Pancreas (tissue), 10 donors: ENCODE data around the gene GATA6. TPM values are rescaled to one million over a fixed set of nuclear protein-coding genes. Genes with fewer than 3 reads are reported as not detected.
A peak's percentile ranks its signal among the peaks of the same experiment; 100 is the strongest.

Experiments used
- ATAC-seq, 4 donors: fragments of 200-7000 bp; cut with Tn5 transposase; one replicate each; pipeline versions ENCODE4 v1.8.0 to v1.9.1; 2020; ENCODE audit warnings: mild to moderate bottlenecking in 4 of 4, moderate library complexity in 4 of 4
- DNase-seq, 6 donors: peaks; one replicate each; pipeline ENCODE4 v3.0.0-alpha.2; 2020
- FAIRE-seq: peaks from 2 replicates; lab custom pipeline; 2012; peaks lifted over from hg19 to GRCh38; lab: Jason Lieb, UNC
- H3K27ac ChIP-seq, 4 donors: fragments of 200-600 bp; sonication (generic); 1 replicate in 3 of 4; 2 replicates in 1 of 4; pipeline versions ENCODE4 v1.5.0 to v1.8.0; 2020
- H3K27me3 ChIP-seq, 4 donors: fragments of 200-600 bp; one replicate each; pipeline ENCODE4 v1.8.0; 2021
- H3K36me3 ChIP-seq, 3 donors: fragments of 200-600 bp; sonication (generic) in 1 of 3; one replicate each; pipeline versions ENCODE4 v1.5.0 to v1.8.0; 2020 to 2021
- H3K4me1 ChIP-seq, 3 donors: fragments of 200-600 bp; one replicate each; pipeline ENCODE4 v1.8.0; 2021
- H3K4me3 ChIP-seq, 4 donors: fragments of 200-600 bp; sonication (generic) in 2 of 4; one replicate each; pipeline versions ENCODE4 v1.5.0 to v1.8.0; 2020 to 2021
- H3K9me3 ChIP-seq, 4 donors: fragments of 200-600 bp; one replicate each; pipeline ENCODE4 v1.8.0; 2021
- WGBS, 2 donors: extraction: QIAGEN DNeasy Blood & Tissue Kit; methylation state at CpG; one replicate each; pipeline ENCODE4 v1.1.7; 2013; 5-methylcytosine and 5-hydroxymethylcytosine counted together
- intact Hi-C, 3 donors: fragments of 100-400 bp; cut with DNase I; formaldehyde crosslinking; loops; one replicate each; pipeline versions ENCODE4 v1.11.1 to v1.14.2; 2022
- polyA plus RNA-seq, 2 donors: library from polyadenylated mRNA; stranded (reverse); fragments of 200-250 nt; gene quantifications; one replicate each; pipeline ENCODE4 v1.2.3, GENCODE V29; 2013
- total RNA-seq, 6 donors: library from RNA; stranded (reverse); fragmentation: NEBNext Ultra II Directional in 4 of 6; extraction: Animal tissue kit (Norgen Biotek cat#: 25700) in 4 of 6; gene quantifications; one replicate each; pipeline versions ENCODE4 v1.2.1 to v1.2.4, GENCODE V29; 2021 to 2023
- TF ChIP-seq, protein P1 (sequence below), 4 donors: fragments of 200-600 bp; sonication (generic) in 3 of 4; IDR thresholded peaks; one replicate each; pipeline versions ENCODE4 v1.5.0 to v1.8.0; 2021; ENCODE audit warnings: antibody characterized with exemption in 4 of 4
- donor health status: healthy with polysubstance abuse.
- donor health status: DM: no; HTN: no; CAD: no; lungs with moderate emphysema.
- donor health status: DM: no; HTN: no; CAD: no.
- donor health status: control.
- donor health status: control.
- donor health status: Bipolar disorder and iron deficiency.
- donor health status: DM: yes; HTN: yes; CAD: no.
- donor health status: DM: no; HTN: no; CAD: no.
- donor health status: DM: no; HTN: no; CAD: no.
- donor health status: DM: yes; HTN: yes; CAD: no.

Gene GATA6
- total and polyA plus RNA-seq, 8 donors: 15.4 to 36.4 (median 21.8) TPM

GRCh38 chr18:22177327-22177871 lies 8.0 kb downstream of the GATA6 start:
- TF ChIP-seq, protein P1, sequence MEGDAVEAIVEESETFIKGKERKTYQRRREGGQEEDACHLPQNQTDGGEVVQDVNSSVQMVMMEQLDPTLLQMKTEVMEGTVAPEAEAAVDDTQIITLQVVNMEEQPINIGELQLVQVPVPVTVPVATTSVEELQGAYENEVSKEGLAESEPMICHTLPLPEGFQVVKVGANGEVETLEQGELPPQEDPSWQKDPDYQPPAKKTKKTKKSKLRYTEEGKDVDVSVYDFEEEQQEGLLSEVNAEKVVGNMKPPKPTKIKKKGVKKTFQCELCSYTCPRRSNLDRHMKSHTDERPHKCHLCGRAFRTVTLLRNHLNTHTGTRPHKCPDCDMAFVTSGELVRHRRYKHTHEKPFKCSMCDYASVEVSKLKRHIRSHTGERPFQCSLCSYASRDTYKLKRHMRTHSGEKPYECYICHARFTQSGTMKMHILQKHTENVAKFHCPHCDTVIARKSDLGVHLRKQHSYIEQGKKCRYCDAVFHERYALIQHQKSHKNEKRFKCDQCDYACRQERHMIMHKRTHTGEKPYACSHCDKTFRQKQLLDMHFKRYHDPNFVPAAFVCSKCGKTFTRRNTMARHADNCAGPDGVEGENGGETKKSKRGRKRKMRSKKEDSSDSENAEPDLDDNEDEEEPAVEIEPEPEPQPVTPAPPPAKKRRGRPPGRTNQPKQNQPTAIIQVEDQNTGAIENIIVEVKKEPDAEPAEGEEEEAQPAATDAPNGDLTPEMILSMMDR (IDR thresholded peaks at IDR 0.05): no peak
- intact Hi-C loops: loop anchor here in 2 of 3 donors (10.0 kb wide), 2 partner anchors 167 to 387 kb away; no protein-coding TSS in a partner anchor
- H3K36me3 ChIP-seq: peaks cover 0 to 12% (median 0%) of the 10 kb centered on the region in 3 donors
- peaks cover 14 to 40% (median 21%) of the 10 kb centered on the region in 3 donors for H3K4me1 ChIP-seq
- peak overlapping the region; percentile 3 to 88 (median 53) for H3K4me3 ChIP-seq
- FAIRE-seq (no peak), DNase-seq (no peak), ATAC-seq (no peak)
- 13 to 15% methylated on average over 13 of the region's 13 CpGs for WGBS, 2 donors
- H3K27me3 ChIP-seq: no peaks in the 10 kb centered on the region
- H3K9me3 ChIP-seq: no peaks in the 10 kb centered on the region
- peak overlapping the region; percentile 56 to 99 (median 81) for H3K27ac ChIP-seq

DNA sequence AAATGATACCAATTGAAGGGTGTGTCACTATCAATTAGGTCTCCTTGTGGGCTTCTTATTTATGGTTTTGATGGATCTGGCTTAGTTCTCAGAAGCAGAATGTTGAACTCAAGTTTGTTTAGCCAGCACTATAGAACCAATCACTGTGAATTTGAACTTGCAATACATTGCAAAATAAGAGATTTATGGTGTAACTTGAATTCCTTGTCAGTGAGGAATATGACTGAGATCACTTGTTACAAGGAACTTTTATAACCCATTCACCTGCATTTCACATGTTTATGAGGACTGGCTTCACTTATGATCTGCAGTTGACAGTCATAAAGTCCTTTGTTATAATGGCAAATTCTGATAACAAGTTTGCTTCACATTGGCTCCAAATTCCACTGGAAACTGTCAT lies 9.8 kb downstream of the GATA6 start:
- TF ChIP-seq, protein P1 (IDR thresholded peaks at IDR 0.05): no peak
- H3K27me3 ChIP-seq: no peaks in the 10 kb centered on the region
- intact Hi-C loops: loop anchor here in 2 of 3 donors (10.0 kb wide), 2 partner anchors 166 to 386 kb away; no protein-coding TSS in a partner anchor
- peak overlapping the region in 1 of 4 donors; percentile 69 for H3K4me3 ChIP-seq
- no peak for DNase-seq
- H3K9me3 ChIP-seq: no peaks in the 10 kb centered on the region
- H3K27ac ChIP-seq: peak overlapping the region in 2 of 4 donors; percentile 99
- peaks cover 27 to 54% (median 32%) of the 10 kb centered on the region in 3 donors for H3K4me1 ChIP-seq
- no peak for ATAC-seq
- peaks cover 0 to 29% (median 0%) of the 10 kb centered on the region in 3 donors for H3K36me3 ChIP-seq
- FAIRE-seq: peak; percentile 66

- TF ChIP-seq, protein P1 (IDR thresholded peaks at IDR 0.05): no peak
- peak overlapping the region in 1 of 4 donors; percentile 69 for H3K4me3 ChIP-seq
- H3K27me3 ChIP-seq: no peaks in the 10 kb centered on the region
- H3K27ac ChIP-seq: peak overlapping the region in 2 of 4 donors; percentile 99
- ATAC-seq (no peak), FAIRE-seq (no peak), DNase-seq (no peak)
- 30 to 31% methylated on average over 1 of the region's 1 CpG for WGBS, 2 donors
- intact Hi-C loops: loop anchor here in 2 of 3 donors (10.0 kb wide), 2 partner anchors 165 to 385 kb away; no protein-coding TSS in a partner anchor
- peaks cover 0 to 34% (median 0%) of the 10 kb centered on the region in 3 donors for H3K36me3 ChIP-seq
- H3K4me1 ChIP-seq: peaks cover 32 to 57% (median 36%) of the 10 kb centered on the region in 3 donors
- no peaks in the 10 kb centered on the region for H3K9me3 ChIP-seq
Measured at GRCh38 chr18:22179631-22180030, 10.2 kb downstream of the GATA6 start.

DNA sequence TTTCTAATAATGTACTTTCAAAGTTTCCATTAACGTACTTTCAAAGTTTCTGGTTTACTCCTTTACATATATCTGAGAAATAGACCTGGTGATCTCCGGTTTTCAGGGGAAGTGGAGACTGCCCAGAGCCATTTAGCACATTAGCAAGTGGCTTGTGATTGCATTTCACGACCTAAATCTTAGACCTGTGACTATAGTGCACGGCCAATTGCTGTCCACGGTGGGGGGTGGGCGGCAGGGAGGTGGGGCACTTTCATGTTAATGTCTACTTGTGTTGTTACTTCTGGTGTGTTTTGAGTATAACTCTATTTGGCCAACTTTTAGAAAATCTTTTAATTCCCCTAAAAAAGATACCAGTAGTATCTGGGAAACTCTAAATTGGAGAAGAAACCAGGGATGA lies 11.3 kb downstream of the GATA6 start:
- 34 to 36% methylated on average over 6 of the region's 6 CpGs for WGBS, 2 donors
- ATAC-seq (no peak), FAIRE-seq (no peak), DNase-seq (peak in 1 of 6 donors; percentile 5)
- intact Hi-C loops: no loop called here
- peak overlapping the region in 2 of 4 donors; percentile 99 for H3K27ac ChIP-seq
- H3K27me3 ChIP-seq: no peaks in the 10 kb centered on the region
- peaks cover 0 to 35% (median 0%) of the 10 kb centered on the region in 3 donors for H3K36me3 ChIP-seq
- H3K4me1 ChIP-seq: peaks cover 42 to 68% (median 46%) of the 10 kb centered on the region in 3 donors
- TF ChIP-seq, protein P1 (IDR thresholded peaks at IDR 0.05): no peak
- no peak overlapping the region for H3K4me3 ChIP-seq
- H3K9me3 ChIP-seq: no peaks in the 10 kb centered on the region
